ENCODE measurements around the gene ARL15. TPM values are rescaled to one million over a fixed set of nuclear protein-coding genes. Genes with fewer than 3 reads are reported as not detected.

Gene ARL15
- total RNA-seq, 4 donors from 2014 or later = 19.9 to 57.0 (median 36.9) TPM

DNA sequence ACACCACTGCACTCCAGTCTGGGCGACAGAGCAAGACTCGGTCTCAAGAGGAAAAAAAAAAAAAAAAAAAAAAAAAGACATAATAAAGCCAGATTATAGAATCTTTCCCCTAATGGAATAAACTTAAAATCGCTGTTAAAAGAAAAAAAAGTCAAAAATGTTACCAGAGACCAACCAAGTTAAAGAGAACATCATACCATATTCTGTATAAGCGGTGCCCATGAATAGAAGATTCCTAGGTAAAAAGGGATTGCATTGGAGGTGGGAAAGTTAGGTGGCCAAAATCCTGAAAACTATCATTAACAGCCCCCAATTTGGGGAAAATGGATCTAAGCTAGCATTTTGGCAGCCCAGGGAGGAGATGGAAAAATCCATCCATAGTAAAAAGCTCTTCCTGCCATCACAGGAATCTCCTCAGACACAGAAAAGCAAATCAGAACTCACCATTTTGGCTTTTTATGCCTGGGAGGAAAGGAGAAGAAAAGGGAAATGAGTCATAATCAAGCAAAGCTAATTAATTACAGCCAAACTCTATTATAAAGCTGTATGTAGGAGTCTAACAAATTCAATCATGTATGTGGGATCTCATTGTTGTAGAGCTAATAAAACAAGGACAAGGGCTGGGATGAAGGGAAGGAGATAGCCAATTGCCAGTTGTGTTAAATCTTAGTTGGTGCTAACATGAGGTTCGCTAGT is 363.8 kb downstream of the ARL15 start:
- WGBS = 94% methylated on average over 5 of the region's 5 CpGs
- no peaks in the 10 kb centered on the region for H3K27me3 ChIP-seq

DNA sequence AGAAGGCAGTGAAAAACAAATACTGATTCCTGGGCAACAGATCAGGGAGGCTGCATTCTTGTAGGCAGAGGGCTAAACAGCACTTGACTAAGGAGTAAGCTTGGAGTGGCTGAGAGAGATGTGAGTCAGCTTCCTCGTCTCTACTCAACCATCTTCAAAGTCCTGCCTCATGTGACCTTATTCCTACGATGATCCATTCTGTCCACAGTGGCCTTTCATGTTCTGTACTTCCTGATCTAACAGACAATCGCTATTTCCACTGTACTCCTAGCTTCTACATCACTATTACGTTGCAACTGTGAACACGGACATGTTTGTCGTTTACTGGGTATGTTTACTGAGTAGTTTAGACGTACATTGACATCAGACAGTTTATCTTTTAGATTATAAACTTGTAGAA is 365.4 kb downstream of the ARL15 start:
- Histone ChIP-seq H3K27ac (no peak overlapping the region), H3K4me1 (peaks cover 6% of the 10 kb centered on the region), H3K27me3 (no peaks in the 10 kb centered on the region), H3K36me3 (no peaks in the 10 kb centered on the region), H3K4me3 (no peak overlapping the region), H3K9me3 (no peaks in the 10 kb centered on the region)
- no peak for DNase-seq (ENCODE audit: low spot score in 2 of 2)
- TF ChIP-seq POLR2AphosphoS5 (IDR thresholded peaks at IDR 0.05) (no peak), EP300 (IDR thresholded peaks at IDR 0.05) (no peak), POLR2A (IDR thresholded peaks at IDR 0.05) (no peak)
- TF ChIP-seq, protein P1, sequence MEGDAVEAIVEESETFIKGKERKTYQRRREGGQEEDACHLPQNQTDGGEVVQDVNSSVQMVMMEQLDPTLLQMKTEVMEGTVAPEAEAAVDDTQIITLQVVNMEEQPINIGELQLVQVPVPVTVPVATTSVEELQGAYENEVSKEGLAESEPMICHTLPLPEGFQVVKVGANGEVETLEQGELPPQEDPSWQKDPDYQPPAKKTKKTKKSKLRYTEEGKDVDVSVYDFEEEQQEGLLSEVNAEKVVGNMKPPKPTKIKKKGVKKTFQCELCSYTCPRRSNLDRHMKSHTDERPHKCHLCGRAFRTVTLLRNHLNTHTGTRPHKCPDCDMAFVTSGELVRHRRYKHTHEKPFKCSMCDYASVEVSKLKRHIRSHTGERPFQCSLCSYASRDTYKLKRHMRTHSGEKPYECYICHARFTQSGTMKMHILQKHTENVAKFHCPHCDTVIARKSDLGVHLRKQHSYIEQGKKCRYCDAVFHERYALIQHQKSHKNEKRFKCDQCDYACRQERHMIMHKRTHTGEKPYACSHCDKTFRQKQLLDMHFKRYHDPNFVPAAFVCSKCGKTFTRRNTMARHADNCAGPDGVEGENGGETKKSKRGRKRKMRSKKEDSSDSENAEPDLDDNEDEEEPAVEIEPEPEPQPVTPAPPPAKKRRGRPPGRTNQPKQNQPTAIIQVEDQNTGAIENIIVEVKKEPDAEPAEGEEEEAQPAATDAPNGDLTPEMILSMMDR (IDR thresholded peaks at IDR 0.05) = no peak
- 92% methylated on average over 7 of the region's 7 CpGs for WGBS

More for the DNA sequence above, 363.8 kb downstream of the ARL15 start:
- no peaks in the 10 kb centered on the region for H3K36me3 ChIP-seq
- DNase-seq (ENCODE audit: low spot score in 2 of 2) = no peak
- H3K9me3 ChIP-seq = no peaks in the 10 kb centered on the region
- H3K4me3 ChIP-seq = no peak overlapping the region
- H3K4me1 ChIP-seq = peaks cover 6% of the 10 kb centered on the region
- no peak for TF ChIP-seq POLR2A (IDR thresholded peaks at IDR 0.05)
- H3K27ac ChIP-seq = no peak overlapping the region

DNA sequence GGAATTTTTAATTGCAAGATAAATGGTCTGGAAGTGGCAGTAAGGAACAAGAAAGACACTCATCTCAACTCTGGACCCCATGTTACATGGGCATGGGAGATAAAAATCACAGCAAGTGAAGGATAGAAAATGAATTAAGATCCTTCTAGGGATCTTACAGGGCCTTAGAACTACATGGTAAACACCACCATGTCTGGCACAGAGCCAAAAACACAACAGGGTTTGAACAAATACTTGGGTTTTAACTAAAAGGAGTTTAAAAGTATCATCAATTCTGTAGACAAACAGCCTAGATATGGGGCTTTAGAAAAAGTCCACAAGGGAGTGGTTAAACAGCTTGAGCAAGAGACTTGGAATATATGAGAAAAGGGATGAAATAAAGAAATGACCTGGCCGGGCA is 366.4 kb downstream of the ARL15 start:
- Histone ChIP-seq H3K4me1 (peaks cover 6% of the 10 kb centered on the region), H3K27me3 (no peaks in the 10 kb centered on the region), H3K36me3 (no peaks in the 10 kb centered on the region), H3K27ac (no peak overlapping the region), H3K4me3 (no peak overlapping the region), H3K9me3 (no peaks in the 10 kb centered on the region)
- TF ChIP-seq, protein P1 (IDR thresholded peaks at IDR 0.05) = no peak
- TF ChIP-seq POLR2AphosphoS5 (IDR thresholded peaks at IDR 0.05) = no peak
- TF ChIP-seq POLR2A (IDR thresholded peaks at IDR 0.05) = no peak
- TF ChIP-seq EP300 (IDR thresholded peaks at IDR 0.05) = no peak
- 96% methylated on average over 1 of the region's 1 CpG for WGBS
- no peak for DNase-seq (ENCODE audit: low spot score in 2 of 2)

DNA sequence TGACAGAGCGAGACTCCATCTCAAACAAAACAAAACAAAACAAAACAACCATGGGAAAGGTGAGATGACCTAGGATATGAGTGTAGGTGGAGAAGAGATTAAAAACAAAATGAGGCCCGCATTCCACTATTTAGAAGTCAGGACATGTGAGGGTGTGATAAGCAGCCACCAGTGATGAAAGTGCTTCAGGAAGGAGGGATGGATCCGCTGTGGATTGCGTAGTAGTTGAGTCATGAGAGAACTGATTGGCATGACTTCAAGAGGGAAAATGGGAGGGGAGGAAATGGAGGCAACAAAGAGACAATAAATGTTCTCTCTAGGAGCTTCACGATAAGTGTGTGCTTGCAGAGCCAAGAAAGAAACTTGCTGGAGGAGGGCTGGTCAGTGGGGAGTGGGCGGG is 367.6 kb downstream of the ARL15 start:
- Histone ChIP-seq H3K4me3 (no peak overlapping the region), H3K4me1 (peaks cover 6% of the 10 kb centered on the region), H3K9me3 (no peaks in the 10 kb centered on the region), H3K27ac (no peak overlapping the region), H3K36me3 (no peaks in the 10 kb centered on the region), H3K27me3 (no peaks in the 10 kb centered on the region)
- TF ChIP-seq EP300 (IDR thresholded peaks at IDR 0.05) = no peak
- no peak for TF ChIP-seq POLR2AphosphoS5 (IDR thresholded peaks at IDR 0.05)
- no peak for TF ChIP-seq POLR2A (IDR thresholded peaks at IDR 0.05)
- TF ChIP-seq, protein P1 (IDR thresholded peaks at IDR 0.05) = no peak
- WGBS = 84% methylated on average over 6 of the region's 6 CpGs
- no peak for DNase-seq (ENCODE audit: low spot score in 2 of 2)

DNA sequence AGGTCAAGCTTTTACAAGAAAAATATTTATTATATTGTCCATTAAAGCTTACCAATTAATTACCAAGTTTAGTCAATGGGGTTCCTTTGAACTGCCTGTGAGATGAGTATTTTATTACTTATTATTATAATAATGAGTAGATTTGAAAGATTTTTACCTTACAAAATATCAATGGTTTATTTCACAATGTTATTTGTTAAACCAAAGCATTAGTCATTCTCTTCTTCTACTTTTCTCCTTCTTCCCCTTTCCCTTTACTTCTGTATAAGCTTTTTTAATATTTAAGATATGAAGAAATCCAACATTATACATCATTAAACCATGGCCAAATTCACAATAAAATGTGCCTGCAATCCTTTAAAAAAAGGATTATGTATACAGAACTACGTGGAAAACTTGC is 369.5 kb downstream of the ARL15 start:
- peaks cover 8% of the 10 kb centered on the region for H3K4me1 ChIP-seq
- H3K36me3 ChIP-seq = no peaks in the 10 kb centered on the region
- TF ChIP-seq, protein P1 (IDR thresholded peaks at IDR 0.05) = no peak
- WGBS = 84% methylated on average over 1 of the region's 1 CpG
- H3K9me3 ChIP-seq = no peaks in the 10 kb centered on the region
- no peaks in the 10 kb centered on the region for H3K27me3 ChIP-seq
- H3K4me3 ChIP-seq = no peak overlapping the region
- no peak for DNase-seq (ENCODE audit: low spot score in 2 of 2)
- no peak overlapping the region for H3K27ac ChIP-seq

DNA sequence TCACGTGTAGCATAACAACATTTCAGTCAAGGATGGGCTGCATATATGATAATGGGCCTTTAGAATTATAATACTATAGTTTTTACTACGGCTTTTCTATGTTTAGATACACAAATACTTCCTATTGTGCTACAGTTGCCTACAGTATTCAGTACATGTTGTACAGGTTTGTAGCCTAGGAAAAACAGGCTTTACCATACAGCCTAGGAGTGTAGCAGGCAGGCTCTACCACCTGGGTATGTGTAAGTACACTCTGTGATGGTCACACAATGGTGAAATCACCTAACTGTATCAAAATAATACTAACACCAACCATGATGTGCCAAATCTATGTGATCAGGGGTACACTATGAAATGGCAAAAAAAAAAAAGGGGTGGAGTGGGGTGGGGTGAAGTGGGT is 372.9 kb downstream of the ARL15 start:
- WGBS = 83% methylated on average over 2 of the region's 2 CpGs
- Histone ChIP-seq H3K4me3 (no peak overlapping the region), H3K36me3 (no peaks in the 10 kb centered on the region), H3K9me3 (no peaks in the 10 kb centered on the region), H3K27ac (no peak overlapping the region), H3K27me3 (no peaks in the 10 kb centered on the region), H3K4me1 (peaks cover 24% of the 10 kb centered on the region)
- no peak for DNase-seq (ENCODE audit: low spot score in 2 of 2)
- TF ChIP-seq, protein P1 (IDR thresholded peaks at IDR 0.05) = no peak
- TF ChIP-seq POLR2A (IDR thresholded peaks at IDR 0.05) = no peak
- no peak for TF ChIP-seq EP300 (IDR thresholded peaks at IDR 0.05)
- no peak for TF ChIP-seq POLR2AphosphoS5 (IDR thresholded peaks at IDR 0.05)
